Activated B cell treated with CpG ODN at 0.5 μM for 24 hours (primary cell): ENCODE results near the gene CRYBG3. TPM values are rescaled to one million over a fixed set of nuclear protein-coding genes. Genes with fewer than 3 reads are reported as not detected.

ENCODE experiments used
- ATAC-seq: fragments of 200-7000 bp; cut with Tn5 transposase; one replicate; pipeline ENCODE4 v1.10.0; 2021; ENCODE audit warnings: low read depth, mild to moderate bottlenecking, moderate library complexity
- CTCF ChIA-PET: fragments of 350-600 bp; sonication (Branson Sonifier 250); formaldehyde crosslinking; loops from one replicate; lab custom pipeline; 2021; ENCODE audit warnings: antibody characterized with exemption; lab: Charles Lee
- POLR2A ChIA-PET: fragments of 350-600 bp; sonication (Branson Sonifier 250); formaldehyde crosslinking; loops from one replicate; lab custom pipeline; 2021; ENCODE audit warnings: antibody characterized with exemption; lab: Charles Lee
- DNase-seq: peaks from one replicate; pipeline ENCODE4 v3.0.0; 2022
- H3K27ac Mint-ChIP-seq: one replicate; pipeline ENCODE4 v1.8.0; 2020; ENCODE audit warnings: mixed read lengths
- H3K27me3 Mint-ChIP-seq: one replicate; pipeline ENCODE4 v1.8.0; 2021; ENCODE audit warnings: mixed read lengths
- H3K36me3 Mint-ChIP-seq: one replicate; pipeline ENCODE4 v1.8.0; 2021; ENCODE audit warnings: low read depth, mixed read lengths
- H3K4me1 Mint-ChIP-seq: one replicate; pipeline ENCODE4 v1.8.0; 2021; ENCODE audit warnings: mixed read lengths
- H3K4me3 Mint-ChIP-seq: one replicate; pipeline ENCODE4 v1.8.0; 2020; ENCODE audit warnings: mild to moderate bottlenecking, mixed read lengths
- H3K9me3 Mint-ChIP-seq: one replicate; pipeline ENCODE4 v1.8.0; 2020; ENCODE audit warnings: mixed read lengths
- intact Hi-C: fragments of 100-400 bp; cut with micrococcal nuclease; formaldehyde crosslinking; loops from one replicate; pipeline ENCODE4 v1.15.1; 2024
- total RNA-seq: library from RNA; stranded (reverse); gene quantifications from 2 replicates; pipeline ENCODE4 v1.2.3, GENCODE V29; 2022
- TF ChIP-seq, protein P1 (sequence below): fragments of 200-600 bp; IDR thresholded peaks from one replicate; pipeline ENCODE4 v1.8.0; 2022; ENCODE audit warnings: antibody characterized with exemption, mild to moderate bottlenecking

The CRYBG3 gene
- total RNA-seq, 1 donor from 2014 or later = 1.5 TPM

DNA sequence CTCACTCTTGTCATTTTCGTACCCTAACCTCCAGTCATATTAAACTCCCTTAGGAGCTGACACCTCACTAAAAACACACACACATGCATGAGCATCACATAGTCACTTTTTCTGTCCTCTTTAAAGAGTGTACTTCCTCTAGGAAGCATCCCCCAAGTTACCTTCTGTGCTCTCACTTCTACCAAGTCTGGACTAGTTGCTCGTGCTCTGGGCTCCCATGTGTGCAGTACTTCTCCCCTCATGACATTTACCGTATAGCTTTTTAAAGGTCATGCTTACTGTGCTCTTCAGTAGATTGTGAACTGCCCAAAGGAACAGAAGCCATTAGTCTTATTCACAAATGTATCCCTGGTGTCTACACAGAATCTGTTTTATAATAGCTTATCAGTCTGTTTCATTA is 42.0 kb downstream of the CRYBG3 start:
- no peak overlapping the region for H3K4me3 Mint-ChIP-seq
- CTCF ChIA-PET = no interaction called here
- no peak overlapping the region for H3K27ac Mint-ChIP-seq
- H3K27me3 Mint-ChIP-seq = no peaks in the 10 kb centered on the region
- no peaks in the 10 kb centered on the region for H3K4me1 Mint-ChIP-seq
- TF ChIP-seq, protein P1, sequence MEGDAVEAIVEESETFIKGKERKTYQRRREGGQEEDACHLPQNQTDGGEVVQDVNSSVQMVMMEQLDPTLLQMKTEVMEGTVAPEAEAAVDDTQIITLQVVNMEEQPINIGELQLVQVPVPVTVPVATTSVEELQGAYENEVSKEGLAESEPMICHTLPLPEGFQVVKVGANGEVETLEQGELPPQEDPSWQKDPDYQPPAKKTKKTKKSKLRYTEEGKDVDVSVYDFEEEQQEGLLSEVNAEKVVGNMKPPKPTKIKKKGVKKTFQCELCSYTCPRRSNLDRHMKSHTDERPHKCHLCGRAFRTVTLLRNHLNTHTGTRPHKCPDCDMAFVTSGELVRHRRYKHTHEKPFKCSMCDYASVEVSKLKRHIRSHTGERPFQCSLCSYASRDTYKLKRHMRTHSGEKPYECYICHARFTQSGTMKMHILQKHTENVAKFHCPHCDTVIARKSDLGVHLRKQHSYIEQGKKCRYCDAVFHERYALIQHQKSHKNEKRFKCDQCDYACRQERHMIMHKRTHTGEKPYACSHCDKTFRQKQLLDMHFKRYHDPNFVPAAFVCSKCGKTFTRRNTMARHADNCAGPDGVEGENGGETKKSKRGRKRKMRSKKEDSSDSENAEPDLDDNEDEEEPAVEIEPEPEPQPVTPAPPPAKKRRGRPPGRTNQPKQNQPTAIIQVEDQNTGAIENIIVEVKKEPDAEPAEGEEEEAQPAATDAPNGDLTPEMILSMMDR = no peak
- ATAC-seq (no peak), DNase-seq (no peak)
- POLR2A ChIA-PET = no interaction called here
- intact Hi-C loops = no loop called here
- no peaks in the 10 kb centered on the region for H3K36me3 Mint-ChIP-seq
- no peaks in the 10 kb centered on the region for H3K9me3 Mint-ChIP-seq

DNA sequence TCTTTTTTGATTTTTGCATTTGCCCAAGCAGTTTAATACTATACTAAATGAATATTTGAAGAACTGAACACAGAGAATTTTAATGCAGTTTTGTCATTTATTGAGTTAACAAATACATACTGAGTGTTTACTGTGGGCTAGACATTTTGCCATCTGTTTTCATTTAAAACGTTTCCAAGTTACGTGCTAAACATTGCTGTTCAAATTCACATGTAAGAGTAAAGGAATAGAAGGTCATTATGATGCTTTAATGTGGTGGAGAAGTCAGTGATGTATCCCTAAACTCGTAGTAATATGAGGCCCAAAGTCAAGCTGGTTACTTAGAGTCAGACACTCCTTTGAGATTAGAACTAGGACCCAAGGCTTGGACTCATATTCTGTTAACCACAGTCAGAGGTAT is 49.4 kb downstream of the CRYBG3 start:
- Mint-ChIP-seq H3K4me3 (no peak overlapping the region), H3K4me1 (no peaks in the 10 kb centered on the region), H3K9me3 (peaks cover 2% of the 10 kb centered on the region), H3K36me3 (no peaks in the 10 kb centered on the region), H3K27ac (no peak overlapping the region), H3K27me3 (no peaks in the 10 kb centered on the region)
- ChIA-PET CTCF (no interaction called here), POLR2A (no interaction called here)
- DNase-seq (no peak), ATAC-seq (no peak)
- intact Hi-C loops = no loop called here
- TF ChIP-seq, protein P1 = no peak

DNA sequence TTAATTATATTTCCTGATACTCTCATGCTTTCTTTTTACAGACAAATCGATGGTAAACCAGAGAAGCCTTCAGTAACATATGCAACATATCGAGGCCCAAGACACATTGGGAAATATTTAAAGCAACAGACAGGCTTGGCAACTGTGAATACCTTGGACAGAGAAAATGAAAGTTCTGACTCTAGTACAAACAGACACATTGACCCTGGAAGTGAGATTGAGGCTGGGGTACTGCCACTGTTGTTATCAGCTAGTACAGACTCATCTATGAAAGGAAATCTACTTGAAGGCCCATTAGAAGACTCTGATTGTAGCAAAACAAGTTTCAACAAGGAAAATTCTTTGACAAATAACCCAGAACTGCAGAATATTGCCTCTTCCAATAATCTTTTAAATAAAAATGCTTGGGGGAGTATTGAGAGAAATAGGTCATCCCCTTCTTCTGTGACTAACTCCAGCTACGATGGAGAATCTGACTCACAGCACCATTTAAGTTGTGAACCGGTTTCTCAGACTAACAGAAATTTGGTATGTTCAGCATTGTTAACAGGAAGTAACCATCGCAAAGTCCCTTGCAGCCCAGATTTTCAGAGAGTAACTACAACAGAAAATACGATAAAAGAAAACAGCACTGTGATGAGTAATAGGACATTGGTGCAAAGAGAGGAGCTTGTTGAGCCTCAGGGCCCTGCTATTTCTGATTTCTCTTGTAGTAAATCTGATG is 50.2 kb downstream of the CRYBG3 start:
- Mint-ChIP-seq H3K4me3 (no peak overlapping the region), H3K36me3 (no peaks in the 10 kb centered on the region)
- no peak for ATAC-seq

DNA sequence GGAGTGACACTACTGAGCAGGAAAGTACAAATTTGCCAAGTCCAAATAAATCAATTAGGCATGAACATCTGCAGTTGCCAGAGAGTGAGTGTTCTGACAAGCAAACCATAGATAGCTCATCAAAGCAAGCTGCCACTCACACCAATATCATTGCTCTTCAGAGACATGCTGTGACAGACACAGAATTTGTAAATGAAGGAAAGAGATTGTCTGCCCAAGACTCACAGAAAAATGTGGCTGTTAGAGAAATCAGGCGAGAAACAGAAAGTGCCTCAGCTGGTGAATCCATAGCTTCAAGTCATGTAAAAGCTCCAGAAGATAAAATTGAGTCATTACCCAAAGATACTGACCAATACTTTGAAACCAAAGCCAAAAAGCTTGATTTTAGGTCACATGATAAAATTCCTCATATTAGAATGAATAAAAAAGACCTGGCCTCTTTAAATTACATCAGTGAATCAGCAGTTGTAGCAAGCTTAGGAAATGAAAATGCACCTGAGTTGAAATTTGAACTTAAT is 50.8 kb downstream of the CRYBG3 start:
- TF ChIP-seq, protein P1 = no peak
- Mint-ChIP-seq H3K9me3 (peaks cover 2% of the 10 kb centered on the region), H3K27ac (no peak overlapping the region), H3K4me1 (no peaks in the 10 kb centered on the region), H3K36me3 (no peaks in the 10 kb centered on the region), H3K4me3 (no peak overlapping the region), H3K27me3 (no peaks in the 10 kb centered on the region)
- ChIA-PET CTCF (no interaction called here), POLR2A (no interaction called here)
- no peak for DNase-seq
- intact Hi-C loops = no loop called here
- no peak for ATAC-seq

More for the DNA sequence above, 50.2 kb downstream of the CRYBG3 start:
- Mint-ChIP-seq H3K27me3 (no peaks in the 10 kb centered on the region), H3K9me3 (peaks cover 2% of the 10 kb centered on the region), H3K4me1 (no peaks in the 10 kb centered on the region), H3K27ac (no peak overlapping the region)
- CTCF ChIA-PET = no interaction called here
- DNase-seq = no peak
- intact Hi-C loops = no loop called here
- POLR2A ChIA-PET = no interaction called here
- TF ChIP-seq, protein P1 = no peak

DNA sequence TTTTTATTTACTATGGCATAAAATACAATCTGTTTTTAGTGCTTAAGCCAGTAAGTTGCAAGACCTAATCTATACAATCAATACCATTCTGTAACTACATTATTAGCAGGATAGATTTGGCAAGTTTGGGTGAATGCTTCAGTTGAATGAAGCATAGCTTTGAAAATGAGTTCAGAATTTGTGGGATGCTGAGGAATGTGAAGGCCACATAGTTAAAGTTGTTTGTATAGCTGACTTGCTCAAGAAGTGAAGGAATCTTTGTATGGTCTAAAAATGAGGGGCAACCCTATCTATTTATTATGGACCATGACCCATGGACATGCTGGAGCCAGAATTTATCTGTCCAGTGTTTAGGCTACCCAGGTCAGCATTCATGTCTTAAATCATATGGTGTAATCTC is 58.5 kb downstream of the CRYBG3 start:
- ChIA-PET POLR2A (no interaction called here), CTCF (no interaction called here)
- Mint-ChIP-seq H3K9me3 (peaks cover 2% of the 10 kb centered on the region), H3K36me3 (no peaks in the 10 kb centered on the region), H3K27ac (no peak overlapping the region), H3K4me1 (no peaks in the 10 kb centered on the region), H3K27me3 (no peaks in the 10 kb centered on the region), H3K4me3 (no peak overlapping the region)
- intact Hi-C loops = no loop called here
- DNase-seq (no peak), ATAC-seq (no peak)
- TF ChIP-seq, protein P1 = no peak
